Panc1 (cell line): ENCODE measurements around the gene RDX. TPM values are rescaled to one million over a fixed set of nuclear protein-coding genes. Genes with fewer than 3 reads are reported as not detected.
A peak's percentile ranks its signal among the peaks of the same experiment; 100 is the strongest.
"Not testable (repeated sequence)": the region's sequence is repeated elsewhere in the genome, so short reads cannot be mapped to it uniquely, and the experiment has no call there.

Source experiments
- ATAC-seq: fragments of 200-7000 bp; cut with Tn5 transposase; 2 replicates; pipeline ENCODE4 v1.9.1; 2020; ENCODE audit warnings: mild to moderate bottlenecking, moderate library complexity
- BruUV-seq: library from RNA; stranded (reverse); fragments of 400-500 nt; replicated peaks from 2 replicates; lab custom pipeline; 2021; lab: Mats Ljungman, UMichigan
- CTCF ChIA-PET: fragments of 300-600 bp; sonication (Branson Sonifier 250); formaldehyde crosslinking; loops from one replicate; lab custom pipeline; 2022; ENCODE audit warnings: antibody characterized with exemption; lab: Charles Lee
- POLR2A ChIA-PET: fragments of 300-600 bp; sonication (Branson Sonifier 250); formaldehyde crosslinking; loops from one replicate; lab custom pipeline; 2022; ENCODE audit warnings: antibody characterized with exemption; lab: Charles Lee
- DNase-seq: peaks from one replicate; pipeline ENCODE4 v3.0.0-alpha.2; 2010; ENCODE audit warnings: low read depth, low spot score
- H3K27ac ChIP-seq: 2 replicates; pipeline ENCODE4 v1.5.1; 2011; ENCODE audit warnings: mild to moderate bottlenecking, low read length, inconsistent platforms
- H3K27me3 ChIP-seq: fragments of 200-500 bp; sonication (Bioruptor generic); 2 replicates; pipeline ENCODE4 v1.6.0; 2014; ENCODE audit warnings: low read length, inconsistent platforms; ENCODE audit not compliant: control insufficient read depth, insufficient read depth
- H3K36me3 ChIP-seq: fragments of 200-500 bp; sonication (Bioruptor generic); 2 replicates; pipeline ENCODE4 v1.5.1; 2014; ENCODE audit warnings: inconsistent platforms, mild to moderate bottlenecking, low read length, moderate library complexity; ENCODE audit not compliant: control insufficient read depth, insufficient read depth
- H3K4me1 ChIP-seq: 2 replicates; pipeline ENCODE4 v1.5.1; 2011; ENCODE audit warnings: inconsistent platforms, mild to moderate bottlenecking, low read length, moderate library complexity; ENCODE audit not compliant: control insufficient read depth, insufficient read depth
- H3K4me3 ChIP-seq, 2 experiments: 2 replicates each; pipeline ENCODE4 v1.5.1; 2011 to 2012; ENCODE audit warnings: low read depth in 2 of 2, low read length in 2 of 2, mild to moderate bottlenecking in 2 of 2, inconsistent platforms in 1 of 2, moderate library complexity in 1 of 2
- H3K9me3 ChIP-seq: fragments of 200-500 bp; sonication (Bioruptor generic); 2 replicates; pipeline ENCODE4 v1.5.1; 2014; ENCODE audit warnings: low read depth, mild to moderate bottlenecking, inconsistent platforms, low read length, moderate library complexity; ENCODE audit not compliant: control insufficient read depth, insufficient read depth
- POLR2AphosphoS5 ChIP-seq: IDR thresholded peaks from 2 replicates; pipeline ENCODE4 v1.6.1; 2012; ENCODE audit warnings: mild to moderate bottlenecking, low read depth, low read length, moderate library complexity
- REST ChIP-seq, 2 experiments: IDR thresholded peaks; 2 replicates each; pipeline ENCODE4 v1.6.1; 2011 to 2012; ENCODE audit warnings: low read depth in 2 of 2, control low read depth in 1 of 2, low read length in 1 of 2, mild to moderate bottlenecking in 1 of 2, moderate library complexity in 1 of 2; ENCODE audit not compliant: insufficient read depth in 1 of 2
- SIN3A ChIP-seq: IDR thresholded peaks from 2 replicates; pipeline ENCODE4 v1.6.1; 2012; ENCODE audit warnings: low read depth, mild to moderate bottlenecking, low read length, moderate library complexity, borderline replicate concordance; ENCODE audit not compliant: insufficient read depth
- TCF7L2 ChIP-seq: IDR thresholded peaks from 2 replicates; pipeline ENCODE4 v1.6.1; 2011; ENCODE audit warnings: mild to moderate bottlenecking, low read depth, low read length, inconsistent platforms
- in situ Hi-C: cut with HindIII; loops from 2 replicates; pipeline ENCODE4 v1.10.0; 2016; ENCODE audit warnings: low sequenced_read_pairs, low pct_unique_long_range_greater_than_20kb
- intact Hi-C: fragments of 100-400 bp; cut with micrococcal nuclease; formaldehyde crosslinking; loops from one replicate; pipeline ENCODE4 v1.10.0; 2022; ENCODE audit not compliant: unreplicated experiment
- total RNA-seq: library from RNA; stranded (reverse); gene quantifications from one replicate; pipeline ENCODE4 v1.2.1, GENCODE V29; 2021; ENCODE audit not compliant: unreplicated experiment
- TF ChIP-seq, protein P1 (sequence below): fragments of 450-650 bp; IDR thresholded peaks from 2 replicates; pipeline ENCODE4 v1.5.1; 2017; ENCODE audit warnings: mild to moderate bottlenecking

Gene RDX
- total RNA-seq, 1 experiment from 2014 or later = 200 TPM

DNA sequence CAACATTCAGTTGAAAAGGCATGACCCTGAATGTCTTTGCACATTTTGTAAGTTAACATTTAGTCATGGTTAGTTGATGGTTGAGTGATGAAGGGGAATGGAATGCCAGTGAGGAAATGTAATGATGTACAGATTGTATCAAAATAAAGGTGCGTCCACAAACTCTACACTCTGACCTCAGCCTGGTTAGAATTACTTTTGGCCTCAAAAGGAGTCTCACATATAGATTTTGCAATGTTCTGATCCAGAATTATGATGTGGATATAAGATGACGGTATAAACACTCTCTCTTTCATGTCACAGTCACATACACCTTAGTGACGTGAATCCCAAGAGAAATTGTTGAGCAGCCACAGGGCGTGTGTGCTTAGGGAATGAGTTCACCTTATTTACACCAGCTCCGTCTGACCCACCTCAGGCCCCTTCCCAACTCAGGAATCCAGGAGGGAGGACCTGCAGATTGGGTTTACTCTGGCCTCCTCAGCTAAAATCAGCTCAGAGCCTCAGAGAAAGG is 100.1 kb downstream of the RDX start:
- intact Hi-C loops = no loop called here
- peaks cover 8% of the 10 kb centered on the region; the same call in 1 of the 2 replicates for H3K4me1 ChIP-seq
- ATAC-seq = peak; percentile 68

DNA sequence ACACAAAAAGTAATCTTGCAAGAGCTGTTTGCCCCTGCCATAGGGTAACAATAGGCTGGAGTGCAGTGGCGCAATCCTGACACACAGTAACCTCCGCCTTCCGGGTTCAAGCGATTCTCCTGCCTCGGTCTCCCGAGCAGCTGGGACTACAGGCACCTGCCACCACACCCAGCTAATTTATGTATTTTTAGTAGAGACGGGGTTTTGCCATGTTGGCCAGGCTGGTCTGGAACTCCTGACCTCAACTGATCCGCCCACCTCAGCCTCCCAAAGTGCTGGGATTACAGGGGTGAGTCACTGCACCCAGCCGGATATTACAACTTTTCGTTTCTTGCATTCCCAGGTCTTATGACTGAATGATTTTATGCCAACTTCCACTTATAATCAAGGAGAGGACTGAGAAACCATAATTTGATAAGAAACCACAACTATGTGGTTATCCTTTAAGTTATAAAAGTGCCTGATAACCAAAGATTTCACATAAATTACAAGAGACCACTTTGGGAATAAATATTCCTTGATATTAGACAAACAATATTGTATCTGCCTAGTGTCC is 102.1 kb downstream of the RDX start:
- BruUV-seq, intact Hi-C loops: not testable (repeated sequence)

More for the DNA sequence above, 100.1 kb downstream of the RDX start:
- ChIA-PET CTCF (interaction anchor here (0.5 to 0.6 kb wide), 2 partner anchors 66 to 171 kb away, joined by 3 read pairs; no protein-coding TSS in a partner anchor), POLR2A (no interaction called here)
- BruUV-seq = no TSS peak
- no peak overlapping the region for H3K4me3 ChIP-seq
- in situ Hi-C loops = no loop called here
- H3K27ac ChIP-seq = no peak overlapping the region
- H3K36me3 ChIP-seq = no peaks in the 10 kb centered on the region
- H3K27me3 ChIP-seq = no peaks in the 10 kb centered on the region
- H3K9me3 ChIP-seq = no peaks in the 10 kb centered on the region
- TF ChIP-seq POLR2AphosphoS5 (no peak), TCF7L2 (no peak), SIN3A (no peak), REST (IDR thresholded peaks at IDR 0.05; ENCODE audit: insufficient read depth in 1 of 2, low read depth in 2 of 2, low read length in 1 of 2) (no peak)
- TF ChIP-seq, protein P1, sequence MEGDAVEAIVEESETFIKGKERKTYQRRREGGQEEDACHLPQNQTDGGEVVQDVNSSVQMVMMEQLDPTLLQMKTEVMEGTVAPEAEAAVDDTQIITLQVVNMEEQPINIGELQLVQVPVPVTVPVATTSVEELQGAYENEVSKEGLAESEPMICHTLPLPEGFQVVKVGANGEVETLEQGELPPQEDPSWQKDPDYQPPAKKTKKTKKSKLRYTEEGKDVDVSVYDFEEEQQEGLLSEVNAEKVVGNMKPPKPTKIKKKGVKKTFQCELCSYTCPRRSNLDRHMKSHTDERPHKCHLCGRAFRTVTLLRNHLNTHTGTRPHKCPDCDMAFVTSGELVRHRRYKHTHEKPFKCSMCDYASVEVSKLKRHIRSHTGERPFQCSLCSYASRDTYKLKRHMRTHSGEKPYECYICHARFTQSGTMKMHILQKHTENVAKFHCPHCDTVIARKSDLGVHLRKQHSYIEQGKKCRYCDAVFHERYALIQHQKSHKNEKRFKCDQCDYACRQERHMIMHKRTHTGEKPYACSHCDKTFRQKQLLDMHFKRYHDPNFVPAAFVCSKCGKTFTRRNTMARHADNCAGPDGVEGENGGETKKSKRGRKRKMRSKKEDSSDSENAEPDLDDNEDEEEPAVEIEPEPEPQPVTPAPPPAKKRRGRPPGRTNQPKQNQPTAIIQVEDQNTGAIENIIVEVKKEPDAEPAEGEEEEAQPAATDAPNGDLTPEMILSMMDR = no peak
- DNase-seq = peak; percentile 66

DNA sequence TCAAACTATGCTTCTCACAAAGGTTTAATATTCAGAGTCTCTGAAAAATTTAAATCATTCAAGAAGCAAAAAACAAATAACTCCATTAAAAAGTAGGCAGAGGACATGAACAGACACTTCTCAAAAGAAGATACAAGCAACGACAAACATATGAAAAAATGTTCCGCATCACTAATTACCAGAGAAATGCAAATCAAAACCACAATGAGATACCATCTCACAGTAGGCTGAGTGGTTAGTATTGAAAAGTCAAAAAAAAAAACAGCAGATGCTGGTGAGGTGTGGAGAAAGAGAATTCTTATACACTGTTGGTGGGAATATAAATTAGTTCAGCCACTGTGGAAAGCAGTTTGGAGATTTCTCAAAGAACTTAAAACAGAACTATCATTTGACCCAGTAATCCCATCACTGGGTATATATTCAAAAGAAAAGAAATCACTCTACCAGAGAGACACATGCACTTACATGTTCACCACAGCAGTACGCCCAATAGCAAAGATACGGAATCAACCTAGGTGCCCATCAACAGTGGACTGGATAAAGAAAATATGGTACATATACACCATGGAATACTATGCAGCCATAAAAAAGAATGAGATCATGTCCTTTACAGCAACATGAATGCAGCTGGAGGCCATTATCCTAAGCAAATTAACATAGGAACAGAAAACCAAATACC is 103.7 kb downstream of the RDX start:
- ATAC-seq, H3K4me1 ChIP-seq, H3K36me3 ChIP-seq, H3K27me3 ChIP-seq, BruUV-seq, intact Hi-C loops, H3K9me3 ChIP-seq, POLR2A ChIA-PET, DNase-seq, H3K27ac ChIP-seq, in situ Hi-C loops, H3K4me3 ChIP-seq: not testable (repeated sequence)
- CTCF ChIA-PET = interaction anchor here (0.6 kb wide), 1 partner anchor 136 kb away, joined by 4 read pairs; no protein-coding TSS in a partner anchor

More for the DNA sequence above, 102.1 kb downstream of the RDX start:
- H3K36me3 ChIP-seq, POLR2A ChIA-PET, H3K27me3 ChIP-seq, H3K4me1 ChIP-seq, in situ Hi-C loops, H3K27ac ChIP-seq, H3K9me3 ChIP-seq, CTCF ChIA-PET, DNase-seq, H3K4me3 ChIP-seq: not testable (repeated sequence)
- ATAC-seq = peak; percentile 47; the same call in 1 of the 2 replicates
